Neuronal stem cell (in vitro differentiated cells): ENCODE measurements around the gene OTOA.

ENCODE experiments used
- DNase-seq: peaks from one replicate; pipeline ENCODE4 v3.0.0-alpha.2; 2013; ENCODE audit warnings: low spot score
- H2AFZ ChIP-seq: one replicate; pipeline ENCODE4 v1.6.1; 2013; ENCODE audit warnings: mild to moderate bottlenecking, low read length, inconsistent platforms
- H2AK5ac ChIP-seq: 2 replicates; pipeline ENCODE4 v1.6.1; 2013; ENCODE audit warnings: low read depth, mild to moderate bottlenecking, inconsistent platforms, low read length, moderate library complexity, mixed read lengths
- H2BK120ac ChIP-seq: 2 replicates; pipeline ENCODE4 v1.6.1; 2013; ENCODE audit warnings: low read depth, mild to moderate bottlenecking, inconsistent platforms, low read length, moderate library complexity, mixed read lengths
- H2BK12ac ChIP-seq: one replicate; pipeline ENCODE4 v1.6.1; 2013; ENCODE audit warnings: low read length, inconsistent platforms
- H2BK15ac ChIP-seq: 2 replicates; pipeline ENCODE4 v1.6.1; 2013; ENCODE audit warnings: mild to moderate bottlenecking, low read length, inconsistent platforms, mixed read lengths
- H2BK5ac ChIP-seq: one replicate; pipeline ENCODE4 v1.6.1; 2013; ENCODE audit warnings: inconsistent platforms, mild to moderate bottlenecking, low read length, moderate library complexity
- H3K14ac ChIP-seq: one replicate; pipeline ENCODE4 v1.6.1; 2013; ENCODE audit warnings: low read length, inconsistent platforms
- H3K18ac ChIP-seq: 2 replicates; pipeline ENCODE4 v1.6.1; 2013; ENCODE audit warnings: low read length, inconsistent platforms
- H3K23ac ChIP-seq: 2 replicates; pipeline ENCODE4 v1.6.1; 2013; ENCODE audit warnings: low read depth, mild to moderate bottlenecking, mixed read lengths, low read length, inconsistent platforms; ENCODE audit not compliant: poor library complexity
- H3K27ac ChIP-seq: replicated peaks from 3 replicates; pipeline ENCODE4 v1.5.1; 2013; ENCODE audit warnings: low read length, inconsistent platforms
- H3K27me3 ChIP-seq, 3 experiments: 2 replicates each; pipeline ENCODE4 v1.6.1; 2013; ENCODE audit warnings: low read length in 3 of 3, mild to moderate bottlenecking in 2 of 3, inconsistent platforms in 1 of 3, low read depth in 1 of 3, mixed read lengths in 1 of 3, moderate library complexity in 1 of 3; ENCODE audit not compliant: control insufficient read depth in 3 of 3, insufficient read depth in 3 of 3
- H3K36me3 ChIP-seq, 2 donors: replicated peaks in 1 of 2; 2 replicates each; pipeline ENCODE4 v1.6.1; 2013; ENCODE audit warnings: low read length in 2 of 2; ENCODE audit not compliant: control insufficient read depth in 2 of 2, insufficient read depth in 2 of 2
- H3K4ac ChIP-seq: 2 replicates; pipeline ENCODE4 v1.6.1; 2013; ENCODE audit warnings: inconsistent platforms, mild to moderate bottlenecking, low read length, moderate library complexity
- H3K4me1 ChIP-seq, 2 donors: 1 replicate in 1 of 2; 2 replicates in 1 of 2; pipeline ENCODE4 v1.6.1; 2013; ENCODE audit warnings: low read length in 2 of 2, low read depth in 1 of 2; ENCODE audit not compliant: control insufficient read depth in 2 of 2, insufficient read depth in 1 of 2
- H3K4me2 ChIP-seq: one replicate; pipeline ENCODE4 v1.6.1; 2013; ENCODE audit warnings: mild to moderate bottlenecking, low read length, inconsistent platforms; ENCODE audit not compliant: insufficient read depth, poor library complexity, severe bottlenecking
- H3K4me3 ChIP-seq, 2 donors: 2 replicates each; pipeline ENCODE4 v1.5.1; 2013; ENCODE audit warnings: low read length in 2 of 2, mild to moderate bottlenecking in 2 of 2, inconsistent platforms in 1 of 2, moderate library complexity in 1 of 2
- H3K79me1 ChIP-seq: one replicate; pipeline ENCODE4 v1.6.1; 2013; ENCODE audit warnings: low read depth, mild to moderate bottlenecking, inconsistent platforms, low read length, moderate library complexity
- H3K9ac ChIP-seq: one replicate; pipeline ENCODE4 v1.6.1; 2013; ENCODE audit warnings: mild to moderate bottlenecking, low read depth, low read length, inconsistent platforms; ENCODE audit not compliant: poor library complexity
- H3K9me3 ChIP-seq, 2 donors: replicated peaks in 1 of 2; 2 replicates each; pipeline versions ENCODE3 to v1.6.1; 2013; ENCODE audit warnings: low read length in 2 of 2, mild to moderate bottlenecking in 2 of 2, inconsistent platforms in 1 of 2, low read depth in 1 of 2, mixed read lengths in 1 of 2, moderate library complexity in 1 of 2; ENCODE audit not compliant: control insufficient read depth in 2 of 2, insufficient read depth in 1 of 2
- H4K8ac ChIP-seq: one replicate; pipeline ENCODE4 v1.6.1; 2013; ENCODE audit warnings: low read depth, mild to moderate bottlenecking, inconsistent platforms, low read length, moderate library complexity
- H4K91ac ChIP-seq: one replicate; pipeline ENCODE4 v1.6.1; 2013; ENCODE audit warnings: low read length, low read depth, mild to moderate bottlenecking, inconsistent platforms; ENCODE audit not compliant: poor library complexity
- WGBS, 2 donors: extraction: QIAGEN DNeasy Blood & Tissue Kit; methylation state at CpG; one replicate each; pipeline ENCODE4 v1.1.7; 2013; ENCODE audit warnings: missing lambda C conversion rate in 2 of 2, mixed read lengths in 1 of 2; ENCODE audit not compliant: insufficient read length in 2 of 2, insufficient replicate concordance in 1 of 2; ENCODE audit errors: extremely low coverage in 2 of 2; 5-methylcytosine and 5-hydroxymethylcytosine counted together

Gene OTOA

DNA sequence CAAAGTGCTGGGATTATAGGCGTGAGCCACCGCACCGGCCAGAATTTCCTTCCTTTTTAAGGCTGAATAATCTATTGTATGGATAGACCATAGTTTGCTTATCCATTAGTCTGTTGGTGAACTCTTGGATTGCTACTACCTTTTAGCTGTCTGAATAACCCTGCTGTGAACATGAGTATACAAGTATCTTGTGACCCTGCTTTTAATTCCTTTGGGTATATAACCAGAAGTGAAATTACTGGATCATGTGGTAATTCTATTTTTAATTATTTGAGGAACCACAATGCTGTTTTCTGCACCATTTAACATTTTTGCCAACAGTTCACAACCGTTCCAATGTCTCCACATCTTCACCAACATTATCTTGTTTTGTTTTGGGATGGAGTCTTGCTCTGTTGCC, 4.6 kb upstream of the OTOA start:
- Histone ChIP-seq H3K4me1 (peaks cover 0 to 2% of the 10 kb centered on the region in 2 donors), H3K14ac (no peak overlapping the region), H2AK5ac (no peak overlapping the region), H3K4me3 (no peak overlapping the region), H3K27me3 (no peaks in the 10 kb centered on the region), H3K23ac (no peak overlapping the region), H3K9me3 (no peaks in the 10 kb centered on the region), H3K4ac (no peak overlapping the region), H3K27ac (no peak overlapping the region), H4K91ac (no peak overlapping the region), H2BK5ac (no peak overlapping the region), H2BK120ac (no peak overlapping the region), H3K4me2 (no peak overlapping the region), H3K79me1 (no peaks in the 10 kb centered on the region), H2BK12ac (no peak overlapping the region), H3K18ac (no peak overlapping the region), H3K9ac (no peak overlapping the region), H3K36me3 (peaks cover 3 to 36% of the 10 kb centered on the region in 2 donors), H4K8ac (no peak overlapping the region), H2BK15ac (no peak overlapping the region), H2AFZ (no peak overlapping the region)
- WGBS, 2 donors = no CpG with 5 or more reads among the region's 4 CpGs
- DNase-seq = no peak

DNA sequence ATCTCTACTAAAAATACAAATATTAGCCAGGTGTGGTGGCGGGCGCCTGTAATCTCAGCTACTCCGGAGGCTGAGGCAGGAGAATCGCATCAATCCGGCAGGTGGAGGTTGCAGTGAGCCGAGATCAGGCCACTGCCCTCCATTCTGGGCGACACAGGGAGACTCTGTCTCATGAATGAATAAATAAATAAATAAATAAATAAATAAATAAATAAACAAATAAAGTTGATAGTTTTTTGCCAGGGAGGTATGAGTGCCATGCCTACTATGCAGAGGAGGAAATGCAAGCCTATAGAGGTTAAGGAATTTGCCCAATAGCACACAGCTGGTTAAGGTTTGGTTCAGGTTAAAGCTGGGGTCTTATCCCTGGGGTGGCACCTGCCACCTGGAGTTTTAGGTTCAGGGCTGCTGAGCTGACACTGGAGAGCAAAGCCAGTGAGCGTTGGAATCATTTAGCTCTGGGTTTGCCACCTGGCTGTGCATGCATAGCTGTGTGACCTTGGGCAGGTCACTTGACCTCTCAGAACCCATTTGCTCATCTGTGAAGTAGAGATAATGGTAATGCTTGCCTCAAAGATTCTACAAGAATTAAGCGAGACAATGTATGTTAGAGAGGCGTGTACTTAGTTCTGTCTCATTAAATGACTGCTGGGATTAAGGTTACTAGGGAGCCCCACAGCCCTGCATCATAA, 1.2 kb downstream of the OTOA start:
- H3K27ac ChIP-seq = peak overlapping the region; percentile 93
- no CpG with 5 or more reads among the region's 10 CpGs for WGBS, 2 donors
- no peak overlapping the region for H2AFZ ChIP-seq
- no peak overlapping the region for H2BK5ac ChIP-seq
- H3K4me1 ChIP-seq = peaks cover 3 to 18% of the 10 kb centered on the region in 2 donors
- no peak overlapping the region for H2BK12ac ChIP-seq
- no peak overlapping the region for H3K4me3 ChIP-seq
- H4K91ac ChIP-seq = no peak overlapping the region
- no peak for DNase-seq
- H3K36me3 ChIP-seq = no peaks in the 10 kb centered on the region
- no peak overlapping the region for H3K14ac ChIP-seq
- H3K79me1 ChIP-seq = no peaks in the 10 kb centered on the region
- H2BK120ac ChIP-seq = no peak overlapping the region
- H3K18ac ChIP-seq = peak overlapping the region; percentile 9
- H3K27me3 ChIP-seq = no peaks in the 10 kb centered on the region
- H3K4me2 ChIP-seq = peak overlapping the region; percentile 15
- H2BK15ac ChIP-seq = no peak overlapping the region
- H3K4ac ChIP-seq = no peak overlapping the region
- no peak overlapping the region for H3K23ac ChIP-seq
- H3K9me3 ChIP-seq = no peaks in the 10 kb centered on the region
- no peak overlapping the region for H3K9ac ChIP-seq
- H4K8ac ChIP-seq = no peak overlapping the region
- no peak overlapping the region for H2AK5ac ChIP-seq

DNA sequence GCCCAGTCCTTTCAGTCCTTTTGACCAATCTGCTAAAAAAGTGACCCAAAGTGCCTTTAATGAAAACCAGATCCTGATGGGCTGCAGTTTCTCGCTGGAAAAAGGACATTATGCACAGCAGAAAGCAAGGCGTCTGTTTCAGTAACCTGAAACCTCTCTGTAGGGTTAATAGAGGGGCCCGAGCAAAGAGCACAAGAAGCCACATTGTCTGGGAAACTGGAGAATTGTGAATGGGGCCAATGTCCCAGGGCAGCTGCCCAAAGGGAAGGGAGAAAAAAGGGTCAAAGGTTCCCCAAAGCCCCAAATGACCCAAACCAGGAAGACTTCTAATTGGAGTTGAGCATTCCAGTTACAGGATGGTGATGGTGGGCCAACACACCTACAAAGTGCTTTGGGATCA, 3.0 kb downstream of the OTOA start:
- Histone ChIP-seq H2BK120ac (no peak overlapping the region), H2BK15ac (no peak overlapping the region), H3K23ac (no peak overlapping the region), H4K91ac (no peak overlapping the region), H3K36me3 (no peaks in the 10 kb centered on the region), H3K4ac (no peak overlapping the region), H3K27ac (peak overlapping the region; percentile 93), H2BK12ac (no peak overlapping the region), H3K79me1 (no peaks in the 10 kb centered on the region), H3K4me3 (no peak overlapping the region), H3K27me3 (no peaks in the 10 kb centered on the region), H3K9ac (no peak overlapping the region), H2BK5ac (no peak overlapping the region), H3K9me3 (no peaks in the 10 kb centered on the region), H3K4me1 (peaks cover 3 to 19% of the 10 kb centered on the region in 2 donors), H3K14ac (no peak overlapping the region), H4K8ac (no peak overlapping the region), H2AK5ac (no peak overlapping the region), H2AFZ (peak overlapping the region; percentile 59), H3K4me2 (peak overlapping the region; percentile 29), H3K18ac (no peak overlapping the region)
- DNase-seq = peak; percentile 72
- WGBS, 2 donors = no CpG with 5 or more reads among the region's 3 CpGs

GRCh38 chr16:21667575-21667974, 3.8 kb downstream of the OTOA start:
- H2BK120ac ChIP-seq = no peak overlapping the region
- H3K79me1 ChIP-seq = no peaks in the 10 kb centered on the region
- no CpG with 5 or more reads among the region's 3 CpGs for WGBS, 2 donors
- H2BK12ac ChIP-seq = no peak overlapping the region
- H3K4me2 ChIP-seq = no peak overlapping the region
- H3K9ac ChIP-seq = no peak overlapping the region
- H3K4me3 ChIP-seq = no peak overlapping the region
- peaks cover 3 to 19% of the 10 kb centered on the region in 2 donors for H3K4me1 ChIP-seq
- no peak overlapping the region for H2BK15ac ChIP-seq
- no peak overlapping the region for H3K18ac ChIP-seq
- peak overlapping the region; percentile 93 for H3K27ac ChIP-seq
- no peak overlapping the region for H4K91ac ChIP-seq
- DNase-seq = no peak
- no peaks in the 10 kb centered on the region for H3K36me3 ChIP-seq
- no peak overlapping the region for H3K23ac ChIP-seq
- H3K4ac ChIP-seq = no peak overlapping the region
- no peaks in the 10 kb centered on the region for H3K9me3 ChIP-seq
- H2AK5ac ChIP-seq = no peak overlapping the region
- no peak overlapping the region for H2AFZ ChIP-seq
- H2BK5ac ChIP-seq = no peak overlapping the region
- H3K27me3 ChIP-seq = no peaks in the 10 kb centered on the region
- no peak overlapping the region for H4K8ac ChIP-seq
- H3K14ac ChIP-seq = no peak overlapping the region
